ENCODE results near the gene GRIK4.

GRIK4 gene

DNA sequence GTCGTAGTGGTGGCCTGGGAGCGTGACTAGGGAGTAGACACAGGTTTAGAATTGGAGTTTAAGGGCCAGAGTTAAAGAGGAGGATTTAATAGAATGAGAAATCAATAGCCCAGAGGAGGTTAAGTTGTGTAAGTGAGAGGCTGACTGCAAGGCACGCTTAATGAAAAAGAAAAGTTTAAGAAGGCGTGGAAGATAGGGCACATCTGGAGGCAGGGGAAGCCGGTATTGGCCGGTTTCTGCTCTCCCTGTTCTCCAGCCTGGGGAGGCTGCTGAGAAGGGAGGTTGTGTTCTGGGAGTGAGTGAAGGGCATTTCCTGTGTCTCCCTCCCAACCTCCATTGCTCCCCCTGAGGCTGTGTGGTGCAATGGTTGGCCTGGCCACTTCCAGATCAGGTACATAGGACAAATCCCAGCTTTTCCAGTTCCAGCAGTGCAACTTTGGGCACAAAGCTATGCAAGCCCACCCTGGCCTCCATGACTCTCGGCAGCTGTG, 6.3 kb downstream of the GRIK4 start:
- TF ChIP-seq, protein P1, sequence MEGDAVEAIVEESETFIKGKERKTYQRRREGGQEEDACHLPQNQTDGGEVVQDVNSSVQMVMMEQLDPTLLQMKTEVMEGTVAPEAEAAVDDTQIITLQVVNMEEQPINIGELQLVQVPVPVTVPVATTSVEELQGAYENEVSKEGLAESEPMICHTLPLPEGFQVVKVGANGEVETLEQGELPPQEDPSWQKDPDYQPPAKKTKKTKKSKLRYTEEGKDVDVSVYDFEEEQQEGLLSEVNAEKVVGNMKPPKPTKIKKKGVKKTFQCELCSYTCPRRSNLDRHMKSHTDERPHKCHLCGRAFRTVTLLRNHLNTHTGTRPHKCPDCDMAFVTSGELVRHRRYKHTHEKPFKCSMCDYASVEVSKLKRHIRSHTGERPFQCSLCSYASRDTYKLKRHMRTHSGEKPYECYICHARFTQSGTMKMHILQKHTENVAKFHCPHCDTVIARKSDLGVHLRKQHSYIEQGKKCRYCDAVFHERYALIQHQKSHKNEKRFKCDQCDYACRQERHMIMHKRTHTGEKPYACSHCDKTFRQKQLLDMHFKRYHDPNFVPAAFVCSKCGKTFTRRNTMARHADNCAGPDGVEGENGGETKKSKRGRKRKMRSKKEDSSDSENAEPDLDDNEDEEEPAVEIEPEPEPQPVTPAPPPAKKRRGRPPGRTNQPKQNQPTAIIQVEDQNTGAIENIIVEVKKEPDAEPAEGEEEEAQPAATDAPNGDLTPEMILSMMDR (IDR thresholded peaks at IDR 0.05; ENCODE audit: borderline replicate concordance, control extremely low read depth, extremely low read depth, insufficient read depth, missing control alignments): no peak
- in situ Hi-C loops (cut with MboI; ENCODE audit: low sequenced_read_pairs, unreplicated experiment): loop anchor here (25.0 kb wide), 2 partner anchors 594 to 669 kb away; partner anchors contain the start of gene TECTA
- DNase-seq (ENCODE audit: low spot score): no peak

DNA sequence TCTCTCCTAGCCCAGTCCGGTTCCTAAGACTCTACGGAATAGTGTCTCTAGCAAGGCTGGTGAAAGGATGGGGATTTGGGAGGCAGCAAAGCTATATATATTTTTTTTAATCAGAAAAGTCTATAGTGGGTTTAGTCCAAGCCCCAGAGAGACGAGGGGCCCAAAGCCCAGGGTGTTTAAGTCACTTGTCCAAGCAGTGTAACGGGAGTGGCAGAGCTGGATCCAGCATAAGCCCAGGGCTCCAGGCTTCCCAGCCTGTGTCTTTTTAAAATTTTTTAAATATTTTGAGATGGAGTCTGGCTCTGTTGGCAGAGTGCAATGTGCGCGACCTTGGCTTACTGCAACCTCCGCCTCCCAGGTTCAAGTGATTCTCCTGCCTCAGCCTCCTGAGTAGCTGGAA, 6.8 kb downstream of the GRIK4 start:
- no peak for DNase-seq (ENCODE audit: low spot score)
- in situ Hi-C loops (cut with MboI; ENCODE audit: low sequenced_read_pairs, unreplicated experiment): loop anchor here (25.0 kb wide), 2 partner anchors 594 to 669 kb away; partner anchors contain the start of gene TECTA
- TF ChIP-seq, protein P1 (IDR thresholded peaks at IDR 0.05; ENCODE audit: borderline replicate concordance, control extremely low read depth, extremely low read depth, insufficient read depth, missing control alignments): no peak

DNA sequence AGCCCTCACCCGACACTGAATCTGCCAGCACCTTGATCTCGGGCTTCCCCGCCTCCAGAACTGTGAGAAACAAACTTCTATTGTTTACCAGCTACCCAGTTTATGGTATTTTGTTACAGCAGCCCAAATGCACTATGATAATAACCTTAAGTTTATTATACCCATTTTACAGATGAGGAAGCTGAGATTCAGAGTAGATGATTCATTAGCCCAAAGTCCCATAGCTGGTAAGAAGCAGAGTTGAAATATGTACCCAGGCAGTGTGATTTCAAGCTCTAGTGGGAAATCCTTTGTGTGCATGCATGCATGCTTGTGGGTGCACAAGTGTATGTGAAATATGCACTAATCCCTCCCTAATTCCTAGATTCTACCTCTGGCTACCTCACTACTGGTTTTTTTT, 7.9 kb downstream of the GRIK4 start:
- in situ Hi-C loops (cut with MboI; ENCODE audit: low sequenced_read_pairs, unreplicated experiment): loop anchor here (25.0 kb wide), 2 partner anchors 593 to 668 kb away; partner anchors contain the start of gene TECTA
- TF ChIP-seq, protein P1 (IDR thresholded peaks at IDR 0.05; ENCODE audit: borderline replicate concordance, control extremely low read depth, extremely low read depth, insufficient read depth, missing control alignments): no peak

DNA sequence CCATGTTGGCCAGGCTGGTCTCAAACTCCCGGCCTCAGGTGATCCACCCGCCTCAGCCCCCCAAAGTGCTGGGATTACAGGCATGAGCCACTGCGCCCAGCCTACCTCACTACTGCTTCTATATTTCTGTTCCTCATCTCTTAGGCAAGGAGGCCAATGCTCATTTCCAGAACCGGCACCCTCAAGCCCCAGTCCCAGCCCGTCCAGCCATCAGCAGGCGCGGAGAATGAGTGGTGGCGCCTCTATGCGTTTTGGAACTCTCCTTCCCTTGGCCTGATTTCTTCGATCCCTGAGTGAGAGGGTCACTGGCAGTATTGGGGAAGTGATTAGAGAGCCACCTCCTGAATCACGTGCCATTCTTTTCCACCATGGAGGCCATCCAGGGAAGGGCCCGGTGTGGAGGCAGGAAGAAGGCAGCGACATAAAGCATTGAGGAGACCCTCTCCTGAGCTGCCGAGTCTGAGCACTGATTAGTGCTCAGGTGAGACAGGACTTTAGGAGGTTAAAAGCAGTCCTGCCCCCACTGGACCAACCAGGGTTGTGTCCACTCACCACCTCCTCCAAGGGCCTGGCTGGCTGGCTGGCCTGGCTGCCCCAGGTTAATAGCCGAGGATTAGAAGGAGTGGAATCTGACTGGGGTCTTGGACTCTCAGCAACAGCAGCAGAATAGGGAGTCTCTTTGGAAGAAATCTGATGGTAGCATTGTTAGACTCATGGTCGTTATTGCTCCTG, 8.7 kb downstream of the GRIK4 start:
- TF ChIP-seq, protein P1 (IDR thresholded peaks at IDR 0.05; ENCODE audit: borderline replicate concordance, control extremely low read depth, extremely low read depth, insufficient read depth, missing control alignments): no peak
- no peak for DNase-seq (ENCODE audit: low spot score)
- in situ Hi-C loops (cut with MboI; ENCODE audit: low sequenced_read_pairs, unreplicated experiment): loop anchor here (10.0 to 25.0 kb wide), 3 partner anchors 165 to 667 kb away; partner anchors contain the start of gene TECTA

More for the DNA sequence above, 7.9 kb downstream of the GRIK4 start:
- DNase-seq (ENCODE audit: low spot score): no peak

DNA sequence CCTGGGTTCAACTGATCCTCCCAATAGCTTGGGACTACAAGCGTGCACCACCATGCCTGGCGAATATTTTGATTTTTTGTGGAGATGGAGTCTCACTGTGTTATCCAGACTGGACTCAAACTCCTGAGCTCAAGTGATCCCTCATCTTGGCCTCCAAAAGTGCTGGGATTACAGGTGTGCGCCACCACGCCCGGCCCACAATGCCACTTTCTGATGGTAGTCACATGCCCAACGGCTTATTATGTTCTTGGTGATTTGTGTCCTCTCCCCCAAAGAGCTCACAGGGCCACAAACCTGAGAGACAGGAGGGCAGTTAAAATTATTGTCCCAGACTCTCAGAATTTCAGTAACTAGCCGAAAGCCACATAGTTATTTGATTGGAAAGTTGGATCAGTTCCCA, 9.6 kb downstream of the GRIK4 start:
- in situ Hi-C loops (cut with MboI; ENCODE audit: low sequenced_read_pairs, unreplicated experiment): loop anchor here (10.0 to 25.0 kb wide), 3 partner anchors 164 to 666 kb away; partner anchors contain the start of gene TECTA
- no peak for DNase-seq (ENCODE audit: low spot score)
- TF ChIP-seq, protein P1 (IDR thresholded peaks at IDR 0.05; ENCODE audit: borderline replicate concordance, control extremely low read depth, extremely low read depth, insufficient read depth, missing control alignments): no peak

DNA sequence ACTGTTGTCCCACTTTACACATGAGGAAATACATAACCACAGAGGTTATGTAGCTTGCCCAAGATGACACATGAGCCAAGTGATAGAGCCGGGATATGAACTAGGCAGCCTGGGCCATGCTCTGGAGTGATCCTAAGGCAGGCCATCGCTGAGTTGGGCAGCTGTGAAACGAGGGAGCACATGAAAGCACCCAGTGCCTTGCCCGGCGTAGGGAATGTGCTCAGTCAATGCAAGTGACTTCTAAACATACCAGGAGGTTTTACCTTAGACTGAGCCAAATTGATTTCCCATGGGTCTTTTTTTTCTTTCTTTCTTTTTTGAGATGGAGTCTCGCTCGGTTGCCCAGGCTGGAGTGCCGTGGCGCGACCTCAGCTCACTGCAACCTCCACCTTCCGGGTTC, 10.5 kb downstream of the GRIK4 start:
- TF ChIP-seq, protein P1 (IDR thresholded peaks at IDR 0.05; ENCODE audit: borderline replicate concordance, control extremely low read depth, extremely low read depth, insufficient read depth, missing control alignments): no peak
- in situ Hi-C loops (cut with MboI; ENCODE audit: low sequenced_read_pairs, unreplicated experiment): loop anchor here (10.0 to 25.0 kb wide), 3 partner anchors 163 to 665 kb away; partner anchors contain the start of gene TECTA
- no peak for DNase-seq (ENCODE audit: low spot score)

Data from GM13976 (cell line).